GM12872 (cell line): ENCODE results near the gene SLC39A1.

ENCODE experiments used
- CTCF ChIP-seq: IDR thresholded peaks from 3 replicates; pipeline ENCODE4 v1.5.1; 2011; ENCODE audit warnings: low read depth, mild to moderate bottlenecking, low read length, moderate library complexity; ENCODE audit not compliant: insufficient read depth

SLC39A1 gene

GRCh38 chr1:153928791-153929341, 34.5 kb downstream of the SLC39A1 start:
- no peak for TF ChIP-seq CTCF

- TF ChIP-seq CTCF, result no peak
Measured at GRCh38 chr1:153928245-153928644, 35.1 kb downstream of the SLC39A1 start.

- TF ChIP-seq CTCF, result no peak
Measured at GRCh38 chr1:153926405-153926804, 36.9 kb downstream of the SLC39A1 start.

GRCh38 chr1:153922972-153923925, 40.1 kb downstream of the SLC39A1 start, which contains the start of gene GATAD2B:
Gene GATAD2B (minus strand): TSS chr1:153922972. CDS start chr1:153828347, 94,625 bp downstream.
- TF ChIP-seq CTCF, result no peak

GRCh38 chr1:153922076-153922971, 41.0 kb downstream of the SLC39A1 start:
- TF ChIP-seq CTCF, result peak; percentile 27; the same call in 1 of the 3 replicates

- TF ChIP-seq CTCF, result no peak
Measured at GRCh38 chr1:153921803-153922075, 41.6 kb downstream of the SLC39A1 start.
